PC-3 (cell line): ENCODE data around the gene TMEM121B. TPM values are rescaled to one million over a fixed set of nuclear protein-coding genes. Genes with fewer than 3 reads are reported as not detected.

ENCODE experiments used
- ATAC-seq: fragments of 200-7000 bp; cut with Tn5 transposase; 2 replicates; pipeline ENCODE4 v1.9.1; 2020; ENCODE audit warnings: mild to moderate bottlenecking, moderate library complexity
- BruUV-seq: library from RNA; stranded (reverse); fragments of 400-500 nt; replicated peaks from 2 replicates; lab custom pipeline; 2021; lab: Mats Ljungman, UMichigan
- CTCF ChIA-PET: fragments of 300-600 bp; sonication (Branson Sonifier 250); formaldehyde crosslinking; loops from one replicate; lab custom pipeline; 2022; ENCODE audit warnings: antibody characterized with exemption; lab: Charles Lee
- POLR2A ChIA-PET: fragments of 300-600 bp; sonication (Branson Sonifier 250); formaldehyde crosslinking; loops from one replicate; lab custom pipeline; 2022; ENCODE audit warnings: antibody characterized with exemption; ENCODE audit not compliant: unreplicated experiment; lab: Charles Lee
- DNase-seq: peaks from one replicate; pipeline ENCODE4 v3.0.0-alpha.2; 2015
- H2AFZ ChIP-seq: fragments of 300-600 bp; sonication (generic); 2 replicates; pipeline ENCODE4 v1.6.0; 2016; ENCODE audit warnings: antibody characterized with exemption, low read length
- H3F3A ChIP-seq: fragments of 300-600 bp; sonication (generic); one replicate; pipeline ENCODE4 v1.6.0; 2017; ENCODE audit warnings: antibody characterized with exemption, low read length, control low read depth, mild to moderate bottlenecking; ENCODE audit not compliant: unreplicated experiment
- H3K27ac ChIP-seq: fragments of 300-600 bp; sonication (generic); 2 replicates; pipeline ENCODE4 v1.5.1; 2016; ENCODE audit warnings: mild to moderate bottlenecking, low read length
- H3K27me3 ChIP-seq: fragments of 300-600 bp; sonication (generic); 2 replicates; pipeline ENCODE4 v1.6.1; 2016; ENCODE audit warnings: low read length, mixed read lengths
- H3K36me3 ChIP-seq: fragments of 300-600 bp; sonication (generic); 2 replicates; pipeline ENCODE4 v1.6.1; 2016; ENCODE audit warnings: low read depth, mixed run types, low read length, mixed read lengths
- H3K4me1 ChIP-seq: fragments of 300-600 bp; sonication (generic); 2 replicates; pipeline ENCODE4 v1.5.1; 2016; ENCODE audit warnings: low read length; ENCODE audit not compliant: insufficient read depth
- H3K4me2 ChIP-seq: fragments of 300-600 bp; sonication (generic); 2 replicates; pipeline ENCODE4 v1.6.0; 2016; ENCODE audit warnings: low read length
- H3K4me3 ChIP-seq: fragments of 300-600 bp; sonication (generic); 2 replicates; pipeline ENCODE4 v1.5.1; 2016; ENCODE audit warnings: mild to moderate bottlenecking, low read length, mixed read lengths
- H3K79me2 ChIP-seq: fragments of 300-600 bp; sonication (generic); 2 replicates; pipeline ENCODE4 v1.6.1; 2017; ENCODE audit warnings: low read length, mixed read lengths
- H3K9ac ChIP-seq: fragments of 300-600 bp; sonication (generic); 2 replicates; pipeline ENCODE4 v1.6.0; 2016; ENCODE audit warnings: mild to moderate bottlenecking, low read length
- H3K9me2 ChIP-seq: fragments of 300-600 bp; sonication (generic); replicated peaks from 2 replicates; pipeline ENCODE4 v1.6.1; 2016; ENCODE audit warnings: mixed run types, low read length, mixed read lengths
- H3K9me3 ChIP-seq: fragments of 300-600 bp; sonication (generic); 2 replicates; pipeline ENCODE4 v1.6.1; 2016; ENCODE audit warnings: low read length, mixed read lengths
- H4K20me1 ChIP-seq: fragments of 300-600 bp; sonication (generic); 2 replicates; pipeline ENCODE4 v1.6.1; 2016; ENCODE audit warnings: low read length, mixed read lengths
- CTCF ChIP-seq: fragments of 300-600 bp; sonication (generic); conservative IDR thresholded peaks from 2 replicates; pipeline ENCODE4 v1.5.1; 2017; ENCODE audit warnings: antibody characterized with exemption, low read depth, mild to moderate bottlenecking, low read length
- EZH2 ChIP-seq: fragments of 300-600 bp; sonication (generic); IDR thresholded peaks from one replicate; pipeline ENCODE4 v1.6.1; 2017; ENCODE audit warnings: antibody characterized with exemption, mild to moderate bottlenecking, low read length; ENCODE audit not compliant: unreplicated experiment
- EZH2phosphoT487 ChIP-seq: fragments of 300-600 bp; sonication (generic); IDR thresholded peaks from 2 replicates; pipeline ENCODE4 v1.6.1; 2018; ENCODE audit warnings: mild to moderate bottlenecking, antibody characterized with exemption, low read length, borderline replicate concordance
- intact Hi-C: fragments of 100-400 bp; cut with micrococcal nuclease; formaldehyde crosslinking; loops from 2 replicates; pipeline ENCODE4 v1.9.0; 2023
- total RNA-seq: library from RNA; depleted of rRNA; stranded (reverse); fragments of >200 nt; gene quantifications from 2 replicates; pipeline ENCODE4 v1.2.3, GENCODE V29; 2014

The TMEM121B gene
- total RNA-seq, 1 experiment from 2014 or later = 0.11 TPM

- no peaks in the 10 kb centered on the region for H3F3A ChIP-seq
- peaks cover 6% of the 10 kb centered on the region for H3K4me1 ChIP-seq
- POLR2A ChIA-PET = no interaction called here
- H3K4me2 ChIP-seq = no peak overlapping the region
- H3K27me3 ChIP-seq = no peaks in the 10 kb centered on the region
- no peaks in the 10 kb centered on the region for H3K9me2 ChIP-seq
- H2AFZ ChIP-seq = no peak overlapping the region
- no peak overlapping the region for H3K4me3 ChIP-seq
- H3K9ac ChIP-seq = no peak overlapping the region
- no peaks in the 10 kb centered on the region for H3K36me3 ChIP-seq
- no peaks in the 10 kb centered on the region for H3K79me2 ChIP-seq
- no peak for ATAC-seq
- intact Hi-C loops = no loop called here
- no peaks in the 10 kb centered on the region for H3K9me3 ChIP-seq
- no peak overlapping the region for H3K27ac ChIP-seq
- no TSS peak for BruUV-seq
- TF ChIP-seq EZH2 (no peak), CTCF (peak; percentile 34; the same call in 1 of the 2 replicates)
- CTCF ChIA-PET = no interaction called here
- H4K20me1 ChIP-seq = no peaks in the 10 kb centered on the region
- DNase-seq = no peak
Measured at GRCh38 chr22:17164392-17165024, 43.3 kb upstream of the TMEM121B start.

DNA sequence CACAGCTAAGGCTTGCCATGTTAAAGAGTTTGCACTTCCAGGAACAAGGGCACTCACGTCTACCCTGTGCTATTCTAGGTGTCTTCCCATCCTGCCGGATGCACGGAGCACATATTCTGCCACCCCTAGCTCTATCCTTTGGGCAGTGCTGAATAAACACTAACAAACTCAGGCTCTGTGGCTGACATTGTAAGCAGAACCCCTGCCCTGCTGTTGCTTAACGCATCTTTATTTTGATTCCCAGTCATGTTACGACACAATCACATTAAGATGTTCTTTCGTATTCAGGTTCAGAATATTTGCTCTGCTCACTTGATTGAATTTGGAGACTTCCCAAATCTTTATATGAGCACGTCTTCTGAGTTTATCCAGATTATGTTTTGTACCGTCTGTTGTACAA, 41.6 kb upstream of the TMEM121B start:
- no TSS peak for BruUV-seq
- H3K27ac ChIP-seq = no peak overlapping the region
- H3F3A ChIP-seq = no peaks in the 10 kb centered on the region
- no peak for TF ChIP-seq EZH2phosphoT487
- no peak for TF ChIP-seq EZH2
- no peak for TF ChIP-seq CTCF
- H2AFZ ChIP-seq = no peak overlapping the region
- no peak overlapping the region for H3K9ac ChIP-seq
- H3K9me3 ChIP-seq = no peaks in the 10 kb centered on the region
- POLR2A ChIA-PET = no interaction called here
- H3K4me2 ChIP-seq = no peak overlapping the region
- H3K27me3 ChIP-seq = no peaks in the 10 kb centered on the region
- no peaks in the 10 kb centered on the region for H3K9me2 ChIP-seq
- peaks cover 9% of the 10 kb centered on the region for H3K4me1 ChIP-seq
- ATAC-seq (no peak), DNase-seq (no peak)
- CTCF ChIA-PET = interaction anchor here (1.7 kb wide), 1 partner anchor 9 kb away, joined by 12 read pairs; no protein-coding TSS in a partner anchor
- no peaks in the 10 kb centered on the region for H4K20me1 ChIP-seq
- H3K79me2 ChIP-seq = peaks cover 7% of the 10 kb centered on the region
- no peak overlapping the region for H3K4me3 ChIP-seq
- intact Hi-C loops = no loop called here
- H3K36me3 ChIP-seq = no peaks in the 10 kb centered on the region

DNA sequence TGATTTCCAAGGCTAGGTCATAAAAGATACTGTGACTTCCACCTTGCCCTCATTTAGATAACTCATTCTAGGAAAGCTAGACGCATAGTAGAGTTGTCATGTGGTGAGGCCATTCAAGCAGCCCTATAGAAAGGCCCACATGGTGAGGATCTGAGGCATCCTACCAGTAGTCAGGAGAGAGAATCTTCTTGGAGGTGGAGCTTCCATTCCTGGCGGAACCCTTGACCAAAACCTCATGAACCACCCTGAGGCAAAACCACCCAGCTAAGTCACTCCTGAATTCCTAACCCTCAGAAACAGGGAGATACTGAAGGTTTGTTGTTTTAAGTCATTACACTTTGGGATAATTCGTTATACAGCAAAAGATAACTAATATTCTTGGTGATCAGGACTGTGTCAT, 40.8 kb upstream of the TMEM121B start:
- Histone ChIP-seq H3K4me3 (no peak overlapping the region), H3K27me3 (no peaks in the 10 kb centered on the region), H3K9ac (no peak overlapping the region), H3K4me1 (peaks cover 16% of the 10 kb centered on the region), H3K79me2 (peaks cover 14% of the 10 kb centered on the region), H3K27ac (no peak overlapping the region), H3K4me2 (no peak overlapping the region), H3K36me3 (no peaks in the 10 kb centered on the region), H3F3A (no peaks in the 10 kb centered on the region), H3K9me2 (no peaks in the 10 kb centered on the region), H2AFZ (no peak overlapping the region), H3K9me3 (no peaks in the 10 kb centered on the region), H4K20me1 (no peaks in the 10 kb centered on the region)
- CTCF ChIA-PET = interaction anchor here (1.7 kb wide), 1 partner anchor 10 kb away, joined by 12 read pairs; no protein-coding TSS in a partner anchor
- POLR2A ChIA-PET = interaction anchor here (0.6 kb wide), 1 partner anchor 108 kb away, joined by 4 read pairs; no protein-coding TSS in a partner anchor
- DNase-seq (no peak), ATAC-seq (no peak)
- BruUV-seq = no TSS peak
- intact Hi-C loops = no loop called here
- no peak for TF ChIP-seq CTCF
- no peak for TF ChIP-seq EZH2
- no peak for TF ChIP-seq EZH2phosphoT487
